ENCODE measurements around the gene CASR. TPM values are rescaled to one million over a fixed set of nuclear protein-coding genes. Genes with fewer than 3 reads are reported as not detected.

CASR gene
- total and polyA plus RNA-seq, 2 of the 4 experiments (the other 2 are of a cell fraction): not detected

GRCh38 chr3:122271246-122271898 lies 87.9 kb downstream of the CASR start:
- Histone ChIP-seq H3K79me1 (ENCODE audit: low read depth in 1 of 2, low read length in 2 of 2) (no peaks in the 10 kb centered on the region), H3K4me1 (ENCODE audit: control insufficient read depth, insufficient read depth, low read length) (no peaks in the 10 kb centered on the region), H2BK5ac (ENCODE audit: low read depth, low read length, poor library complexity, severe bottlenecking) (no peak overlapping the region), H3K4me2 (ENCODE audit: low read depth, low read length) (no peak overlapping the region), H2BK15ac (ENCODE audit: low read depth, low read length) (no peak overlapping the region), H3K9me1 (ENCODE audit: insufficient read depth, low read length) (no peaks in the 10 kb centered on the region; the same call in 1 of the 2 replicates), H3K4me3 (ENCODE audit: insufficient read depth, low read depth, low read length) (no peak overlapping the region), H2AK9ac (replicated peaks; ENCODE audit: low read depth, low read length, poor library complexity) (no peak overlapping the region), H4K5ac (ENCODE audit: low read depth, low read length) (no peak overlapping the region), H4K91ac (ENCODE audit: insufficient read depth, low read depth, low read length) (no peak overlapping the region), H4K20me1 (ENCODE audit: insufficient read depth, low read length) (no peaks in the 10 kb centered on the region), H3K9me3 (ENCODE audit: control insufficient read depth, insufficient read depth, low read length) (no peaks in the 10 kb centered on the region), H3K27me3 (ENCODE audit: control insufficient read depth, insufficient read depth, low read length) (peaks cover 1% of the 10 kb centered on the region; the same call in 1 of the 2 replicates), H2AK5ac (ENCODE audit: low read depth, low read length) (no peak overlapping the region), H3K23ac (ENCODE audit: low read depth, low read length) (no peak overlapping the region), H4K8ac (ENCODE audit: low read depth in 2 of 2, low read length in 2 of 2) (no peak overlapping the region), H3K18ac (ENCODE audit: low read depth, low read length) (no peak overlapping the region), H3K9ac (ENCODE audit: low read depth, low read length) (no peak overlapping the region), H3K14ac (replicated peaks; ENCODE audit: low read depth, low read length) (no peak overlapping the region), H2BK120ac (ENCODE audit: low read depth, low read length) (no peak overlapping the region), H3K4ac (ENCODE audit: low read depth, low read length) (no peak overlapping the region), H3K36me3 (ENCODE audit: control insufficient read depth, insufficient read depth, low read length) (no peaks in the 10 kb centered on the region), H2AFZ (replicated peaks; ENCODE audit: low read length, poor library complexity) (no peak overlapping the region), H3K56ac (ENCODE audit: extremely low read depth, insufficient read depth, low read length) (no peak overlapping the region), H2BK20ac (ENCODE audit: low read depth, low read length) (no peak overlapping the region), H3K27ac (ENCODE audit: insufficient read depth, low read length) (no peak overlapping the region)
- DNase-seq (no peak), ATAC-seq (ENCODE audit: low read depth) (no peak)
- TF ChIP-seq MXI1 (IDR thresholded peaks at IDR 0.05; ENCODE audit: borderline replicate concordance, low read depth, low read length) (no peak), SMC3 (IDR thresholded peaks at IDR 0.05; ENCODE audit: low read depth, low read length) (no peak), MAZ (IDR thresholded peaks at IDR 0.05; ENCODE audit: borderline replicate concordance, low read depth, low read length) (no peak)
- dilution Hi-C loops (cut with HindIII; ENCODE audit: low sequenced_read_pairs, unreplicated experiment) (no loop called here), in situ Hi-C loops (cut with MboI; ENCODE audit: low sequenced_read_pairs) (no loop called here), intact Hi-C loops (cut with micrococcal nuclease) (no loop called here)
- BruUV-seq (replicated peaks): no TSS peak
- ChIA-PET POLR2A (ENCODE audit: unreplicated experiment) (no interaction called here), CTCF (no interaction called here)
- 29% methylated on average over 1 of the region's 3 CpGs; no CpG with 5 or more reads in 1 of the 2 experiments for WGBS, 2 experiments (ENCODE audit: extremely low coverage in 2 of 2, insufficient read length in 1 of 2)

Measured in IMR-90 (cell line).